IPS-18a (cell line): ENCODE measurements around the gene GABRG3.

Experiments
- H3K27ac ChIP-seq: one replicate; pipeline ENCODE4 v1.5.1; 2013; ENCODE audit warnings: low read length
- H3K27me3 ChIP-seq: one replicate; pipeline ENCODE4 v1.6.1; 2013; ENCODE audit warnings: mild to moderate bottlenecking, low read length; ENCODE audit not compliant: control insufficient read depth, insufficient read depth
- H3K36me3 ChIP-seq: one replicate; pipeline ENCODE4 v1.6.1; 2013; ENCODE audit warnings: low read depth, low read length; ENCODE audit not compliant: control insufficient read depth
- H3K4me1 ChIP-seq: one replicate; pipeline ENCODE4 v1.6.1; 2013; ENCODE audit warnings: low read depth, low read length; ENCODE audit not compliant: control insufficient read depth
- H3K4me3 ChIP-seq: one replicate; pipeline ENCODE4 v1.5.1; 2013; ENCODE audit warnings: low read length
- H3K9ac ChIP-seq: one replicate; pipeline ENCODE4 v1.6.1; 2013; ENCODE audit warnings: mild to moderate bottlenecking, low read length, moderate library complexity
- H3K9me3 ChIP-seq: one replicate; pipeline ENCODE4 v1.6.1; 2013; ENCODE audit warnings: low read depth, low read length; ENCODE audit not compliant: control insufficient read depth

GABRG3 gene

DNA sequence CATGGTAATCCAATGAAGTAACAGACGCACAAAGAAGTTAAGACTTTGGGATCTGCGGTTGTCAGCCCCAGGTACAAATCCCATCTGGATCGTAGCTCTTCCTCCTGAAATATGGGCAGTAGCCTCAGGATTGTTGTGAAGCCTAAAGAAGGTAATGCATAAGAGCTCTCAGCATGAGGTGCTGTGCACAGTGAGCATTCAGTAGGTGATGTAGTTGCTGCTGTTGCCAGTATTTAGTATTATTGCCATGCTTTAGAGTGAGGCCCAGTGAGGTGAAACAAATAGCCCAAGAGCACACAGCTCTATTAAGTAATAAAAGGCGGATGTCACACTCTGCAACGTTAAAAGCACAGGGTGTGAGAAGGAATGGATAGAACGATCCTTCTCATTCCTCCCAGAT is 225.7 kb downstream of the GABRG3 start:
- Histone ChIP-seq H3K36me3 (no peaks in the 10 kb centered on the region), H3K27me3 (no peaks in the 10 kb centered on the region), H3K4me3 (no peak overlapping the region), H3K27ac (no peak overlapping the region), H3K4me1 (no peaks in the 10 kb centered on the region), H3K9me3 (no peaks in the 10 kb centered on the region), H3K9ac (no peak overlapping the region)

DNA sequence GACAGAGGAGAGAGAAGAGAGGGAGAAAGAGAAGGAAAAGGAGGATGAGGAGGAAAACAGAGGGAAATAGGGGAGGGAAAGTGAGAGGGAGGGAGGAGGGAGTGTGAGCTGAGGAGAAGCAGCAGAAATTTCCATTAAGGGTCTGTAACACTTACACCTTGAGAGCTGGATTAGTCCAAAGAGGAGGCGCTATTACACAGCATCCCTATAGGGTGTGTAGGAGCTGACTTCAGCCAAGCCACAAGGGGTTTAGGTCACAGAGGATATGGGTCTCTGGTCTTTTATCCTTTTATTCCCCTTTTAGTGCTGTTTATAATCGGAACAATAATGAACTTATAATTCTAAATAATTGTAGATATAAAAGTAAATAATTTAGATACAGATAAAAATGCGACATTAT is 230.4 kb downstream of the GABRG3 start:
- Histone ChIP-seq H3K27ac (no peak overlapping the region), H3K9me3 (no peaks in the 10 kb centered on the region), H3K4me1 (no peaks in the 10 kb centered on the region), H3K36me3 (no peaks in the 10 kb centered on the region), H3K9ac (no peak overlapping the region), H3K27me3 (no peaks in the 10 kb centered on the region), H3K4me3 (no peak overlapping the region)

DNA sequence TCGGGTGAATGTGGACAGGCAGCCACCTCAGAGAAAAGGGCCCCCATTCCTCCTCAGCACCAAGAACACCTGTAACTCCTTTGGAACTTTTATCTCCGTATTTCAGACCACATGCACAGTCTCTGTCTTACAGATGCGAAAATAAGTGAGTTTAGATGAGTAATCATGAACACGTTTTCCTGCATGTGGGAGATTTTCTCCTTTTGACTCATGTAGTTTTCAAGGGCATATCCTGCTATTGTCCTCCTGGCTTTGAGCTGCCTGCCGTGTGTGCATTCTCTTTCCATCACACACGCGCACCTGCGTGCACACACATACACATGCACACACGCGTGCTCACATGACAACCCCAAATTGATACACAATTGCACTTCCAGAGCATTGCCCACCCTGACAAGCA is 239.2 kb downstream of the GABRG3 start:
- no peaks in the 10 kb centered on the region for H3K27me3 ChIP-seq
- H3K36me3 ChIP-seq: no peaks in the 10 kb centered on the region
- no peak overlapping the region for H3K9ac ChIP-seq
- H3K4me3 ChIP-seq: no peak overlapping the region
- no peak overlapping the region for H3K27ac ChIP-seq
- H3K4me1 ChIP-seq: no peaks in the 10 kb centered on the region
- no peaks in the 10 kb centered on the region for H3K9me3 ChIP-seq

DNA sequence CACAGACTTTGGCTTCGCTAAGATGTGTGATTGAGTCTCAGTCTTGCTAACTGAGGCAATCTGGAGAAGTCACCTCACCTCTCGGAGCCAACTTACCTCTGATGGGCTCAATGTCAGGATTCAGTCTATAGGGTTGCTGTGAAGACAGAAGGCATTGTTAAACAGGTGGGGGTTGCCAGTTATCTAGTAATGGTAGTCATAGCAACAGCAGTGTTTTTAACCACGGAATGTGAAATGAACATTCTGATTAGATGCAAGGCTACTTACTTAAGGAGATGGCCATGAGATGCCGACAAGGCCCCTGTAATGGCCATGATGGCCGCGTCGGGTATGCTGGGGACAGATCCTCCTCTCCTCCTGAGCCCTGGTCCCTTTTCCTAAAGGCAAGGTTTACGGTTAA is 243.1 kb downstream of the GABRG3 start:
- no peak overlapping the region for H3K4me3 ChIP-seq
- H3K36me3 ChIP-seq: no peaks in the 10 kb centered on the region
- no peak overlapping the region for H3K9ac ChIP-seq
- H3K4me1 ChIP-seq: no peaks in the 10 kb centered on the region
- H3K27ac ChIP-seq: no peak overlapping the region
- H3K9me3 ChIP-seq: no peaks in the 10 kb centered on the region
- no peaks in the 10 kb centered on the region for H3K27me3 ChIP-seq

DNA sequence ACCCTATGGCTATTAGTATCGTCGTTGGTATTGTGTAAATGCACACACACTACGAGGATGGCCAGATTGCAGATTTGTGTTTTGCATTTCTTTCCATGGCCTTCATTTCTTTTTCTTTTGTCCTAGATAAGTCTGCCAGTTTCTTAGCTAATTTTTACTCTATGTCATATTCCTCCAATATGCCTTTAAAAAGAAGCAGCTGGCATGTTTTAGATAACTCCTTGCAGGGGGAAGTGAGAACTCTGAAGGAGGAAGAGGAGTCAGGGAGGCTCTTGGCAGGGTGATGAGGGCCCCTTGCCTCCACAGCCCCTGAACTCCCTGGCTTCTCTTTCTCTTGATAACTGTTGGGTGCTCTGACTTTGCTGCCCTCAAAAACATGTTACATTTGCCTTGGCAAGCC is 244.0 kb downstream of the GABRG3 start:
- no peak overlapping the region for H3K27ac ChIP-seq
- no peak overlapping the region for H3K9ac ChIP-seq
- H3K4me1 ChIP-seq: no peaks in the 10 kb centered on the region
- no peaks in the 10 kb centered on the region for H3K9me3 ChIP-seq
- H3K27me3 ChIP-seq: no peaks in the 10 kb centered on the region
- H3K36me3 ChIP-seq: no peaks in the 10 kb centered on the region
- H3K4me3 ChIP-seq: no peak overlapping the region

DNA sequence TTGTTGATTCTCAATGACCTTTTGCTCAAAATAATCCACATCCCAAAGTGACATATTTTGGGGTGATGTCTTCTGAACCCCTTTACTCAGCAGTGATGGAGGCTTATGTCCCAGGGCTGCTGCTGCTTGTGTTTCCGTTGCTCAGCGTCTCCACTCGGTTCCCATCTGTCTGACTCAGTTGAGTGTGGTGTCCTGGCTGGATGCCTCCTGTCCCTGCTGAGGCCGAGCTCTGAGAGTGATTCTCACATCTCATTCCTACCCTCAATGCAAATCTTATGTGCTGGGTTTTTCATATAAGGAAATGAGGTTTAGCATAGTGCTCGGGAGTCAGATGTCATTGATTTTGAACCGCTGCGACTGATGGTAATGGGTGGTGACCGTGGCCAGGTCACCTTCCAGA is 247.4 kb downstream of the GABRG3 start:
- Histone ChIP-seq H3K27ac (no peak overlapping the region), H3K9me3 (no peaks in the 10 kb centered on the region), H3K4me3 (no peak overlapping the region), H3K36me3 (no peaks in the 10 kb centered on the region), H3K4me1 (no peaks in the 10 kb centered on the region), H3K9ac (no peak overlapping the region), H3K27me3 (no peaks in the 10 kb centered on the region)

DNA sequence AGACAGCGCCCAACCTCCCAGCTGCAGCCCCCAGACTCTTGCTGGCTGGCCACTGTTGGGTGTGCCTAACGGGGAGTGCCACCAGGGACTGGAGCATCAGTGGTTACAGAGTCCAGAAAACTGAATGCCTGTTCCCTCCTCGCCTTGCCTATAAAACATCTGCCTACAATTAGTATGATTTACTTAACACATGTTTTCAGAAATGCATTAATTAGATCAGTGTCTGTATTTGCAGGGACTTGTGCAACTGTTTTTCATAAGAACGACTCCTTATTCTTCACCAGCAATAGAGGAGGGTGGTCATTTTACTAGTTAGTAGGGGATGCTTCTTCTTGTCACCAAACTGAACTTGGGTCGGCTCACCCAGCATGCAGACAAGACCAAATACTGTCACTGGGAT is 248.7 kb downstream of the GABRG3 start:
- no peaks in the 10 kb centered on the region for H3K27me3 ChIP-seq
- H3K4me3 ChIP-seq: no peak overlapping the region
- no peak overlapping the region for H3K27ac ChIP-seq
- H3K9me3 ChIP-seq: no peaks in the 10 kb centered on the region
- H3K36me3 ChIP-seq: no peaks in the 10 kb centered on the region
- no peaks in the 10 kb centered on the region for H3K4me1 ChIP-seq
- no peak overlapping the region for H3K9ac ChIP-seq

DNA sequence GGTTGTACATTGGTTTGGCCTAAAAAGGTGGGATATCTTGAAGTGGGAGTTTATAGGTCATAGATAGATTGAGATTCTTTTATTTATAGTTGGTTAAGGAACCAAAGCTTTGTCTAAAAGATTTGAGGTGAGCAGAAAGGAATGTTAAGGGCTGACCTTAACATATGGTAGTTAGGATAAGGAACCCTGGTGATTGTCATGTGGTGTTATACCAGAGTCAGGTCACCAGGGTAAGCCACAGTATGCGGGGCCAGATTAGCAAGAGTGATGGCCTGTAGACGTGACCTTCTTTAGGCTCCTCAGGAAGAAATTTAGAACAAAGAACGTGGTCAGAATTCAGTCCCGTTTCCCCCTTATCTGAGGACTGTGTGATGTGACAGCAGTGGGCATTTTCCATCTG is 249.2 kb downstream of the GABRG3 start:
- Histone ChIP-seq H3K27me3 (no peaks in the 10 kb centered on the region), H3K27ac (no peak overlapping the region), H3K36me3 (no peaks in the 10 kb centered on the region), H3K4me1 (no peaks in the 10 kb centered on the region), H3K4me3 (no peak overlapping the region), H3K9ac (no peak overlapping the region), H3K9me3 (no peaks in the 10 kb centered on the region)

DNA sequence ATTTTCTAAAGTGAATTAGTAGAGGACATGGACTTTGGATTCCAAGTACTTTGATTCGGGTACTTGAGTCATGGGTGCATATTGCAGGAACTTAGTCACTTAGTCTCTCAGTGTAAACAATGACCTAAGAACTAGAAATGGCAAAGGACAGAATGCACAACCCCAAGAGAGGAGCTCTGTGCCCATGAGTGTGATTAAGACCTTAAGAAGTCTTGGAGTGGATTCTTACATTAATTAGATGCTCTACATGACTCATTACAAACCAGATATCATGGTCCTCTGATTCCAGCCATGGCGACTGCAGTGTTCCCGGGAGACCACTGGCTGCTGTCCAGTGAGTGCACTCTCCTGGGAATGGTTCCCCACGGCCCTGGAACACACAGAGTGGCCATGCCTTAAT is 251.5 kb downstream of the GABRG3 start:
- no peak overlapping the region for H3K27ac ChIP-seq
- H3K4me3 ChIP-seq: no peak overlapping the region

DNA sequence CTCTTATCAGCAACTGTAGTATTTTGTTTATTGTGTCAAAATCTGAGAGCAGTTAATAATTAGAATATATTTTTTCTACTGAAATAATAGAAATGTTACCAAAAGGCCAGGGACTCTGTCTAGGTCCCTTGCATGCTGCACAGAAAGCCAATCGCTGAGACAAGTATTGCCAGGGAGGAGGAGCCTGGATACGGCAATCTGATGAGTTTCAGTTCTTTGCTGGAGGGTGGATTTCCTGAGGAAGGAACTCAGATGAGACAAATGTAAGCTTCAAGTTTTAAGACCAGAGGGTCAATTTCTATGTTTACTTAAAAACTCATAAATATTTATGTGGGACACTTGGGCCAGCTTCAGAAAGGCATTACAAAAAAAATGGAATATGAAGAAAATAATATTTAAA is 252.2 kb downstream of the GABRG3 start:
- no peaks in the 10 kb centered on the region for H3K27me3 ChIP-seq
- no peaks in the 10 kb centered on the region for H3K36me3 ChIP-seq
- H3K27ac ChIP-seq: no peak overlapping the region
- no peak overlapping the region for H3K9ac ChIP-seq
- no peak overlapping the region for H3K4me3 ChIP-seq
- H3K4me1 ChIP-seq: no peaks in the 10 kb centered on the region
- H3K9me3 ChIP-seq: no peaks in the 10 kb centered on the region

More for the DNA sequence above, 251.5 kb downstream of the GABRG3 start:
- no peaks in the 10 kb centered on the region for H3K36me3 ChIP-seq
- H3K9me3 ChIP-seq: no peaks in the 10 kb centered on the region
- no peaks in the 10 kb centered on the region for H3K27me3 ChIP-seq
- no peaks in the 10 kb centered on the region for H3K4me1 ChIP-seq
- no peak overlapping the region for H3K9ac ChIP-seq

DNA sequence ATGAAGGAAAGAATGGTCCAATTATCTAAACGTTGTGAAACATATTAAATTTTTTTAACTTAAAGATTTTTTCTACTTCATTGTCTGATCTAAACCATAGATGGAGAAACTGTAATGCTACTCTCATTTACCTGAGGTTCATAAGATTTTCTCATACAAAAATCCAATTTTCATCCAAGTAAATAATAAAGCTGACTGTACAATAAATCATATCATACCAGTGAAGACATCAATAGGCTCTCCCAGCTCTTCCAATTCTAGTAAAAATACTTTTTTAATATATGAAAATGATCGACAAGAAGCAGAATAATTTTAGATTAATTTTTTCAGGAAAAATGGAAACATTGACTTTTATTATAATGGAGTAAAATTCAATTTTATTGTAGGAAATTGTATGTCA is 260.8 kb downstream of the GABRG3 start:
- Histone ChIP-seq H3K4me3 (no peak overlapping the region), H3K9ac (no peak overlapping the region), H3K4me1 (no peaks in the 10 kb centered on the region), H3K36me3 (no peaks in the 10 kb centered on the region), H3K9me3 (no peaks in the 10 kb centered on the region), H3K27me3 (no peaks in the 10 kb centered on the region), H3K27ac (no peak overlapping the region)

DNA sequence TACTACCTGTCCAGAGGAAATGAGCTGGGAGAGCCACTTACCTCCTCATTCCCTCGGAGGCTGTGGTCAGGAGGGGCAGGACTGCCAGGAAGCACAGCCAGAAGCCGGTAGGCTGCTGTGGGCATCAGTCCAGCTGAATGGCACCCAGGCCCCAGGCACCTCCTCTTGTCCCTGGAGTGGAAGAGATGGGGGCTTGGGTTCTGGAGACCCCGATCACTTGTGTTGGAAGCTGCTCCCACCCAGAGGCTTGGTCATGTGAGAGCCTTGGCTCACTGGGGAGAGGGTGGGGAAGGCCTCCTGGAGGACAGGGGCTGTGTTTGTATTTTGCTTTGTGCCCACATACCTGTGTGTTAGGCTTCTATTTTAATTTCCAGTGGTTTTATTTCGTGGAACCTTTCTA is 261.9 kb downstream of the GABRG3 start:
- no peaks in the 10 kb centered on the region for H3K9me3 ChIP-seq
- H3K27me3 ChIP-seq: no peaks in the 10 kb centered on the region
- H3K4me1 ChIP-seq: no peaks in the 10 kb centered on the region
- H3K4me3 ChIP-seq: no peak overlapping the region
- H3K9ac ChIP-seq: no peak overlapping the region
- no peak overlapping the region for H3K27ac ChIP-seq
- H3K36me3 ChIP-seq: no peaks in the 10 kb centered on the region

DNA sequence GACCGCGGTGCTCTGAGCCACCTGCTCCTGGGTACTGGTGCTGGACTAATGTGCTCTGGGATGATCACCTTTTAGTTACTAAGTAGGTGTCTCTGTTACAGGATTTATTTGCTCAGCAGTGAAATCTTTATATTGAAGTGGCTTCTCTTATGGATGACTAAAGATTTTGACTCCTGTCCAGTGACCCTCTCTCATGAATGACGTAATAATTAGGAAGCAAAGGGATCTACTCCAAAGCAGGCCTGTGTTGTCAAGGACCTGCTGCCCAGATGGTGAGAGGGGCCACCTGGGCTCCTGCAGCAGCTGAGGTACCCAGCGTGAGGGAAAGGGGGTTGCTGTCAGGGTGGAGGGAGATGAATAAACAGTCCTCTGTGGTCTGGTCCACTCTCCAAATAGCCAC is 263.6 kb downstream of the GABRG3 start:
- no peaks in the 10 kb centered on the region for H3K9me3 ChIP-seq
- no peak overlapping the region for H3K4me3 ChIP-seq
- no peak overlapping the region for H3K27ac ChIP-seq
- H3K27me3 ChIP-seq: no peaks in the 10 kb centered on the region
- no peaks in the 10 kb centered on the region for H3K4me1 ChIP-seq
- H3K36me3 ChIP-seq: no peaks in the 10 kb centered on the region
- H3K9ac ChIP-seq: no peak overlapping the region
